Hippocampal formation (tissue), 2 donors: ENCODE results near the gene MCRIP1.
A peak's percentile ranks its signal among the peaks of the same experiment; 100 is the strongest.
"Not testable (repeated sequence)": the region's sequence is repeated elsewhere in the genome, so short reads cannot be mapped to it uniquely, and the experiment has no call there.

Experiments
- DNase-seq, 2 donors: peaks; one replicate each; lab custom pipeline; 2025; lab: John Stamatoyannopoulos, UW

Gene MCRIP1

DNA sequence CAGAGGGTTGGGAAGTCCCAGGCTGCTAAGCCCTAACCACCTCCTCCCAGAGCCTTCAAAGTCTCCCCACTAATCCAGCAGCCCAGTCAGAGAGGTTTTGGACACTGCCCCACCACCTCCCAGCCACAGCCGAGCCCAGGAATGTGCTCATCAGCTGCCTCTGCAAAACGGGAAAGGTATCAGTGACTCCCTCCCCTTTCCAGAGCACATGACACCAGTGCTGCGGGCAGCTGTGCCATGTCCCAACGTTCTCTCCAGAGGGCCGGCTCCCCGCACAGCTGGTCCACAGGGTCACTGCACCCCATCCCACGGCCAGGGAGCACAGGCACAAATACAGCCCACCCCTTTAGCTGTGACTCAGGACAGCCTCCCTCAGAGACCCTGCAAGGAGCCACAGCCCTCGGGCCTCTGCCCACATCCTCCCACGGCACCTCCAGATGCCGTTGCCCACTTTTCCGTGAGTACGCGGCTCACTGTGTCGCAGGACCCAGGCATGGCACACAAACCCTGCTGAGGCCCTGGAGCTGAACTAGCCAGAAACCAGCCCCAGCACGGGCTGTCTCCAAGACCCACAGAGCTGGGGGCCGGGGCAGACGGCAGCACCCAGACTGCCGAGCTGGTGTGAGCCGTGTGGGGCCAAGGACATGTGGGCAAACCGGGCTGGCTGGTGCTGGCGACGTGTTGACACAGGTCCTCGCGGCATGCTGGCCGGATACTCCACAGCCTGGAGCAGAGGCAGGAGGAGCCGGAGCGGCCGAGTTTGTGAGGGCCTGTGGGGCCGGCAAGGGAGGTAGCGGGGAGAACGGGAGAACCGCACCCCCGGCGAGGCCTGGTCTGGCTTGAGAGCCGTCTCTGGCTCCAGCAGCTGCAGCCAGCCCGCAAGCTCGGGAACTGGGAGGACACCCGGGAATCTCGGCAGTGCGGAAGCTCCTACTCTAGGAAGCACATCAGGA, 8.0 kb upstream of the MCRIP1 start:
- no peak for DNase-seq

GRCh38 chr17:81840059-81840458, 7.0 kb upstream of the MCRIP1 start:
- DNase-seq: not testable (repeated sequence)

GRCh38 chr17:81839301-81839700, 6.2 kb upstream of the MCRIP1 start:
- no peak for DNase-seq

- no peak for DNase-seq
Observed at GRCh38 chr17:81838753-81839255, 5.7 kb upstream of the MCRIP1 start.

DNA sequence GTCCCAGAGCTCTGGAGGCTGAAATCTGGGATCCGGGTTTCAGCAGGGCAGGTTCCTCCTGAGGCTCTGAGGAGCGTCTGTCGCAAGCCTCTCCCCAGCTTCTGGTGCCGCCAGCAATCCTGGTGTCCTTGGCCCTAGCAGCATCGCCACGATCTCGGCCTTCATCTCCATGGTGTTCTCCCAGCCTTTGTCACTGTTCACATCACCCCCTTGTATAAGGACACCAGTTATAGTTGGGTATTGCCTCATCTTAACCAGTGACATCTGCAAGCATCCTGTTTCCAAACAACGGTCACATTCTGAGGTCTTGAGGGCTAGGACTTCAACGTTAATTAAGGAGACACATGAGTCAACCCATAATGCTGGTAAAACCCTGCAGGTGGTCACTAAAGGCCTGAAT, 4.5 kb upstream of the MCRIP1 start:
- no peak for DNase-seq

DNA sequence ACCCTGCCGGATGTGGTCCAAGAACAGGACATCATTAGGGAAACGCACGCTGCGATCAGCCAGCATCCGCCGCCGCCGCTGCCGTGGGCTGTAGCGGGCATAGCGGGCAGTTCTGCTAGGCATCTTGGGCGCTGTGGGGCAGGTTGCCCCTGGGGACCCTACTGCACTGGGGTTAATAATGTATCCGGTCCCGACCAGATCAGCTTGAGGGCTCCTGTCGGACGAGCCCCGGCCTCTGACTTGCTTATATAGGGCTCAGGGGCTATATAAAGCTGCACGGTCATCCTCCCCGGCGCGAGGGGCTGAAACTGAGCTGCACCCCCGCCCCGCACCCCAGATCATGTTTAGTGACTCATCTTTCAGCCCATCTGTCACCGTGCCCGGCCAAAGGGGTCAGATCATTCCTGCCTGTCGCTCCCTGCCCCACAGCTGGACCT, 1.8 kb upstream of the MCRIP1 start, which contains the start of gene PPP1R27:
PPP1R27 (minus strand) TSS at position 220 of the 437 bp plus-strand sequence; CDS start at position 123, 97 bp downstream.
- DNase-seq: no peak

DNA sequence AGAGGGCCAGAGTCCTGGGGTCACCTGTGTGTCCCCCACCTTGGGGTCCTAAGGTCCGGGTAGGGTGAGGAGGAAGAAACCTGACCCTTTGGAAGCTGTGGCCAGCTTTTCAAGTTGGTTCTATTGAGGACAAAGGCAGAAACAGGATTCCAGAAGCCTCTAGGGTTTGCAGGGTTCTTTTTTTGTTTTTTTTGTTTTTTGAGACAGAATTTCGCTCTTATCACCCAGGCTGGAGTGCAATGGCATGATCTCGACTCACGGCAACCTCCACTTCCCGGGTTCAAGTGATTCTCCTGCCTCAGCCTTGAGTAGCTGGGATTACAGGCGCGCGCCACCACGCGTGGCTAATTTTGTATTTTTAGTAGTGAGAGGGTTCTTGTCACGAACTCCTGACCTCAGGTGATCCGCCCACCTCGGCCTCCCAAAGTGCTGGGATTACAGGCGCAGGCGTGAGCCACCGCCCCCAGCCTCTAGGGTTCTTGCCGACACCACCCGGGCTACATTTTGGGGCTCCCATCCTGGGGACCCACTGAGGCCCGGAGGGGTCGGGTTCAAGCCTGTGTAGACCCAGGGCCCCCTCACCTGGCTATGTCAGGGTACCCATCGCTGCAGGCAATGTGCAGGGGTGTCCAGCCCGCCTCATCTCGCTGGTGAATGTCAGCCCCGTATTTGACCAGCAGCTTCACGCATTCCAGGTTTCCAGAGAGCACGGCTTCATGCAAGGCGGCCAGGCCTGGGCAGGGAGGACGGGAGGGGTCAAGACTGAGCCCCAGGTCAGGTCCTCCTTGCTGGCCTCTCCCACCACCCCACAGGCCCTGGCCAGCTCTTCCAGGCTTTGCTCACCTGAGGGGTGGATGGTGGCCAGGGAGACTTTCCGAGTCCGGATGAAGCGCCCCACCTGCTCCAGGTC, 1.1 kb upstream of the MCRIP1 start:
- DNase-seq: no peak

DNA sequence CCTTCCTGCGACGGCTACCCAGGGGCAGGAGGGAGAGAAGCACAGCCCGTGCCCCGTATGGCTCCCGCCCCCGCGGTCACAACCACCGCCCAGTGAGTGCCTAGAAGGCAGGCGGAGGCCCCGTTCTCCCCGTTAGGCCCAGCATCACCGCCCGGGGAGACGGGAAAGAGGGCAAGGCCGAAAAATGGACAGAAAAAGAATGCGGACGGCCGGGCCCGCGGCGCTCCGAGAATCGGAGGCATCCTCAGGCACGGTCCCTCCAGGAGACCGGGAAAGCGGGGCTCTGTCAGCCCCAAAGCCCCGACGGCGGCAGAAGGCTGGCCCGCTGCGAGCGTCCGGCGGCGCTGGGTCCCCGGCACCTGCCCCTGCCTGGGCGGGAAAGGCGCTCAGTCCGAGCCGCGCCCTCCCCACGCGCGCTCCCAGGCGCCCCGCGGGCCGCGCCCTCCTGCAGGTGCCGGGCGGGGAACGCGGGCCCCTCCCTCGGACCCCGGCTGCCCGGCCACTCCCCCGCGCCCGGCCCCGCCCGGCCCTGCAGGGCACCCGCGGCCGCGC, 407 bp downstream of the MCRIP1 start:
- no peak for DNase-seq

GRCh38 chr17:81831957-81832607, 1.0 kb downstream of the MCRIP1 start:
- DNase-seq: no peak

DNA sequence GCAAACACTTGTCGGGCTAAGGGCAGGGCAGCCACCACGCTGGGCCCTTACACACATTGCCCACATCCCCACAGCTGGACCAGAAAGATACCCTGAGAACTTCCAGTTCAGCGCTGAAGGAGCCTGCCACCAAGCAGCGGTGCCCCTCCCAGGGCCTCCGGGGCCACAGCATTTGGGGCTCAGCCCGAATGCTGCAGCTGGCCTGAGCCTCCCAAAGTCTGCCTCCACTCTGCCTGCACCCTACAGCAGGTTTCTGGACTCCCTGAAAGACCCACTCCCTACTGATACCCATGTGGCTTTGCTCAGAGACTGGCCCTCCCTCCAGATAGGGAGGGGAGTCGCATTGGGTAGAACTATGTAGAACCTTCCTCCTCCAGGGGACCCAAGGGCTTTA, 1.5 kb downstream of the MCRIP1 start:
- DNase-seq: no peak

GRCh38 chr17:81829858-81830257, 3.2 kb downstream of the MCRIP1 start:
- no peak for DNase-seq

GRCh38 chr17:81828656-81829055, 4.4 kb downstream of the MCRIP1 start:
- DNase-seq: no peak

GRCh38 chr17:81825841-81826466, 7.1 kb downstream of the MCRIP1 start:
- no peak for DNase-seq

DNA sequence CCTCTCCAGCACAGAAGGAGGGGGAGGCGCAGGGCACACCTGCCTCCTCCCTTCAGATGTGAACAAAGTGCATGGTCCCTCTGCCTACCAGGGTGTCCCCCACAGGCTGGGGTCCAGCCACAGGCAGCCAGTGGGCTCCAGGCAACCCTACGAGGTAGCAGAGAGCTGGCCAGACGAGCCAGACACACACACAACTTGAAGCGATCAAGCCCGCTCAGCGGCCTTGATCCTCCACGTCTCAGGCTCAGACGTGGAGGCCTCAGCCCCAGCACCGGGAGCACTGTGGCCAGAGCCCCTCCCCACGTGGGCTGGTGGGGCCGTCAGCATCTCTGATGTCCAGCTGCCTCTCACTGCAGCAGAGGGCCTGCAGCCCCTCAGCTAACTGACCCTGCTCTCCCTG, 8.5 kb downstream of the MCRIP1 start:
- no peak for DNase-seq

GRCh38 chr17:81823820-81824550, 9.1 kb downstream of the MCRIP1 start:
- no peak for DNase-seq

GRCh38 chr17:81822996-81823819, 9.9 kb downstream of the MCRIP1 start:
- DNase-seq: no peak

DNA sequence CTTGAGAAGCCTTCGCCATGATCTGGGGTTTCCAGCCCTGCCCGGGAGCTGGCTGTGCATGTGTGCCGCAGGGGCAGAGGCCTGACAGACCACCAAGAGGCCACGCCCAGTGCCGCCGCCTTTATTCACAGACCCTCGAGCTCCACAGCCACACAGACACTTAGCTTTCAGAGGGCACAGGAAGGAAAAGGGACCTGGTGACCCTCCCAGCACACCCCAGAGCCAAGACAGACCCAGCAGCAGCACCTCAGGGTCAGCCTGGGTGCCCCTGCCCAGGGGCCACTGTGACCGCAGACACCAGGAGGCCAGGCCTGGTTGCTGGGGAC, 10.8 kb downstream of the MCRIP1 start:
- no peak for DNase-seq

GRCh38 chr17:81821603-81822311, 11.3 kb downstream of the MCRIP1 start:
- DNase-seq: peak in 1 of 2 donors; percentile 4

DNA sequence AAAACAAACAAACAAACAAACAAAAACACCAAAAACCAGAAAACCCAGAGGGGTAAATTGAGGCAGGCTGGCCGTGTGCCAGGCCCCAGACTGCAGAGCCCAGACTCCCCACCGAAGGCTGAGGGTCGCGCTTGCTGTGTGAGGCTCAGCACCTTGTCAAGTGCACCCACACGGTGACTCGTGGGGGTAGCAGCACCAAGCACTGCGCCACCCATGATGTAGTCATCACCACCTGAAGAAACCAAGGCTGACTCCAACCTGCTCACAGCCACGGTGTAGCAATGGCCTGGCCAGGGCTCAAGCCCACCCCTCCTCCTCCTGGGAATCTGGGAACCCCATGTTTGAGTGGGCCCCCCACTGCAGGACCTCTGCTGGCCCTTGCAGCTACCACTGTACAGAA, 11.9 kb downstream of the MCRIP1 start:
- no peak for DNase-seq
